ENCODE results near the gene MAML2. TPM values are rescaled to one million over a fixed set of nuclear protein-coding genes. Genes with fewer than 3 reads are reported as not detected.
A peak's percentile ranks its signal among the peaks of the same experiment; 100 is the strongest.

The MAML2 gene
- total RNA-seq, 5 donors from 2014 or later (not counting 1 experiment from before 2014, with no cell fraction given), result 30.4 to 66.7 (median 35.1) TPM

GRCh38 chr11:96310236-96310635 is 32.8 kb downstream of the MAML2 start:
- POLR2A ChIA-PET, result no interaction called here
- H3K27ac Mint-ChIP-seq, result peak overlapping the region in 1 of 2 donors; percentile 75

GRCh38 chr11:96309643-96310017 is 33.4 kb downstream of the MAML2 start:
- H3K27me3 ChIP-seq (replicated peaks in 1 of 2; ENCODE audit: control insufficient read depth in 2 of 2, extremely low read depth in 1 of 2, insufficient read depth in 2 of 2, low read length in 1 of 2), result no peaks in the 10 kb centered on the region
- Mint-ChIP-seq H3K4me1 (peaks cover 75 to 84% (median 80%) of the 10 kb centered on the region in 3 donors), H3K9me3 (no peaks in the 10 kb centered on the region), H3K27ac (peak overlapping the region; percentile 31 to 79), H3K36me3 (peaks cover 15% of the 10 kb centered on the region), H3K4me3 (no peak overlapping the region), H3K27me3 (no peaks in the 10 kb centered on the region)
- no peak overlapping the region for H3K27ac ChIP-seq (ENCODE audit: low read length)
- H3K9me3 ChIP-seq, result no peaks in the 10 kb centered on the region
- ChIA-PET CTCF (interaction anchor here in 1 of 2 donors (2.7 kb wide), 1 partner anchor 34 kb away, joined by 13 read pairs; the partner anchor contains the start of gene MAML2), POLR2A (no interaction called here)
- DNase-seq (no peak), ATAC-seq (replicated peaks in 1 of 4) (no peak)
- H3K4me1 ChIP-seq (ENCODE audit: control insufficient read depth in 1 of 2, extremely low read depth in 1 of 2, insufficient read depth in 2 of 2, low read length in 2 of 2), result peaks cover 12 to 24% of the 10 kb centered on the region in 2 experiments
- WGBS (ENCODE audit: insufficient coverage), result no CpG with 5 or more reads among the region's 5 CpGs
- H3K36me3 ChIP-seq (ENCODE audit: control insufficient read depth in 2 of 2, extremely low read depth in 1 of 2, insufficient read depth in 1 of 2, low read length in 1 of 2), result peaks cover 0 to 3% of the 10 kb centered on the region in 2 donors
- no peak overlapping the region for H3K4me3 ChIP-seq (ENCODE audit: control insufficient read depth in 1 of 2, extremely low read depth in 1 of 2, low read length in 1 of 2)

More at GRCh38 chr11:96310236-96310635, 32.8 kb downstream of the MAML2 start:
- Histone ChIP-seq H3K9me3 (no peaks in the 10 kb centered on the region), H3K36me3 (ENCODE audit: control insufficient read depth in 2 of 2, extremely low read depth in 1 of 2, insufficient read depth in 1 of 2, low read length in 1 of 2) (peaks cover 0 to 3% of the 10 kb centered on the region in 2 donors), H3K27me3 (replicated peaks in 1 of 2; ENCODE audit: control insufficient read depth in 2 of 2, extremely low read depth in 1 of 2, insufficient read depth in 2 of 2, low read length in 1 of 2) (no peaks in the 10 kb centered on the region), H3K4me3 (ENCODE audit: control insufficient read depth in 1 of 2, extremely low read depth in 1 of 2, low read length in 1 of 2) (no peak overlapping the region), H3K4me1 (ENCODE audit: control insufficient read depth in 1 of 2, extremely low read depth in 1 of 2, insufficient read depth in 2 of 2, low read length in 2 of 2) (peaks cover 14 to 30% of the 10 kb centered on the region in 2 experiments), H3K27ac (ENCODE audit: low read length) (no peak overlapping the region)
- H3K27me3 Mint-ChIP-seq, result no peaks in the 10 kb centered on the region
- H3K9me3 Mint-ChIP-seq, result no peaks in the 10 kb centered on the region
- ATAC-seq (replicated peaks in 1 of 4) (no peak), DNase-seq (no peak)
- H3K36me3 Mint-ChIP-seq, result peaks cover 18% of the 10 kb centered on the region
- H3K4me1 Mint-ChIP-seq, result peaks cover 79 to 89% (median 85%) of the 10 kb centered on the region in 3 donors
- H3K4me3 Mint-ChIP-seq, result no peak overlapping the region
- no CpG with 5 or more reads among the region's 1 CpG for WGBS (ENCODE audit: insufficient coverage)
- CTCF ChIA-PET, result interaction anchor here (0.6 to 2.7 kb wide), 2 partner anchors 33 to 56 kb away, joined by 3 to 13 read pairs; partner anchors contain the start of gene MAML2 (in 1 of the 2)

- Mint-ChIP-seq H3K27me3 (no peaks in the 10 kb centered on the region), H3K4me3 (no peak overlapping the region), H3K36me3 (peaks cover 13% of the 10 kb centered on the region), H3K4me1 (peaks cover 75 to 83% (median 79%) of the 10 kb centered on the region in 3 donors), H3K27ac (peak overlapping the region; percentile 31 to 79), H3K9me3 (no peaks in the 10 kb centered on the region)
- ChIA-PET POLR2A (interaction anchor here in 1 of 2 donors (0.5 kb wide), 1 partner anchor 77 kb away, joined by 3 read pairs; no protein-coding TSS in a partner anchor), CTCF (interaction anchor here (1.0 to 2.7 kb wide), 5 partner anchors 29 to 34 kb away, joined by 3 to 13 read pairs (median 5); partner anchors contain the start of gene MAML2 (in 2 of the 2))
- H3K9me3 ChIP-seq, result no peaks in the 10 kb centered on the region
- no peak overlapping the region for H3K4me3 ChIP-seq (ENCODE audit: control insufficient read depth in 1 of 2, extremely low read depth in 1 of 2, low read length in 1 of 2)
- no peak overlapping the region for H3K27ac ChIP-seq (ENCODE audit: low read length)
- DNase-seq (no peak), ATAC-seq (replicated peaks in 1 of 4) (no peak)
- H3K36me3 ChIP-seq (ENCODE audit: control insufficient read depth in 2 of 2, extremely low read depth in 1 of 2, insufficient read depth in 1 of 2, low read length in 1 of 2), result peaks cover 0 to 3% of the 10 kb centered on the region in 2 donors
- peaks cover 7 to 19% of the 10 kb centered on the region in 2 experiments for H3K4me1 ChIP-seq (ENCODE audit: control insufficient read depth in 1 of 2, extremely low read depth in 1 of 2, insufficient read depth in 2 of 2, low read length in 2 of 2)
- no CpG with 5 or more reads among the region's 2 CpGs for WGBS (ENCODE audit: insufficient coverage)
- no peaks in the 10 kb centered on the region for H3K27me3 ChIP-seq (replicated peaks in 1 of 2; ENCODE audit: control insufficient read depth in 2 of 2, extremely low read depth in 1 of 2, insufficient read depth in 2 of 2, low read length in 1 of 2)
Observed at GRCh38 chr11:96309016-96309642, 33.9 kb downstream of the MAML2 start.

GRCh38 chr11:96307776-96308140 is 35.2 kb downstream of the MAML2 start:
- ChIA-PET CTCF (interaction anchor here in 1 of 2 donors (1.0 to 1.1 kb wide), 3 partner anchors 30 to 35 kb away, joined by 4 to 9 read pairs (median 5); partner anchors contain the start of gene MAML2), POLR2A (no interaction called here)
- Histone ChIP-seq H3K4me1 (ENCODE audit: control insufficient read depth in 1 of 2, extremely low read depth in 1 of 2, insufficient read depth in 2 of 2, low read length in 2 of 2) (peaks cover 8 to 16% of the 10 kb centered on the region in 2 experiments), H3K27ac (ENCODE audit: low read length) (no peak overlapping the region), H3K36me3 (ENCODE audit: control insufficient read depth in 2 of 2, extremely low read depth in 1 of 2, insufficient read depth in 1 of 2, low read length in 1 of 2) (peaks cover 0 to 3% of the 10 kb centered on the region in 2 donors), H3K27me3 (replicated peaks in 1 of 2; ENCODE audit: control insufficient read depth in 2 of 2, extremely low read depth in 1 of 2, insufficient read depth in 2 of 2, low read length in 1 of 2) (no peaks in the 10 kb centered on the region), H3K9me3 (no peaks in the 10 kb centered on the region), H3K4me3 (ENCODE audit: control insufficient read depth in 1 of 2, extremely low read depth in 1 of 2, low read length in 1 of 2) (no peak overlapping the region)
- Mint-ChIP-seq H3K9me3 (no peaks in the 10 kb centered on the region), H3K4me1 (peaks cover 75 to 84% (median 79%) of the 10 kb centered on the region in 3 donors), H3K27ac (peak overlapping the region; percentile 68 to 78), H3K4me3 (peak overlapping the region; percentile 54 to 58 (median 55)), H3K36me3 (peaks cover 14% of the 10 kb centered on the region), H3K27me3 (no peaks in the 10 kb centered on the region)
- no CpG with 5 or more reads among the region's 3 CpGs for WGBS (ENCODE audit: insufficient coverage)
- no peak for DNase-seq
- ATAC-seq (replicated peaks in 1 of 4), result peak in 2 of 4 experiments; percentile 13 to 22

- Histone ChIP-seq H3K4me3 (ENCODE audit: control insufficient read depth in 1 of 2, extremely low read depth in 1 of 2, low read length in 1 of 2) (peak overlapping the region in 1 of 2 donors; percentile 32), H3K4me1 (ENCODE audit: control insufficient read depth in 1 of 2, extremely low read depth in 1 of 2, insufficient read depth in 2 of 2, low read length in 2 of 2) (peaks cover 8 to 16% of the 10 kb centered on the region in 2 experiments), H3K27me3 (replicated peaks in 1 of 2; ENCODE audit: control insufficient read depth in 2 of 2, extremely low read depth in 1 of 2, insufficient read depth in 2 of 2, low read length in 1 of 2) (no peaks in the 10 kb centered on the region), H3K9me3 (no peaks in the 10 kb centered on the region), H3K36me3 (ENCODE audit: control insufficient read depth in 2 of 2, extremely low read depth in 1 of 2, insufficient read depth in 1 of 2, low read length in 1 of 2) (peaks cover 0 to 3% of the 10 kb centered on the region in 2 donors), H3K27ac (ENCODE audit: low read length) (no peak overlapping the region)
- no peaks in the 10 kb centered on the region for H3K9me3 Mint-ChIP-seq
- ATAC-seq (replicated peaks in 1 of 4) (peak; percentile 73 to 87 (median 82)), DNase-seq (peak in 11 of 35 experiments; percentile 3 to 40 (median 11))
- CTCF ChIA-PET, result interaction anchor here (0.5 to 0.8 kb wide), 2 partner anchors 13 to 34 kb away, joined by 4 to 8 read pairs; no protein-coding TSS in a partner anchor
- whole genome bisulfite sequencing (ENCODE audit: insufficient coverage), result 71% methylated on average over 6 of the region's 10 CpGs
- peaks cover 11% of the 10 kb centered on the region for H3K36me3 Mint-ChIP-seq
- peak overlapping the region; percentile 54 to 58 (median 55) for H3K4me3 Mint-ChIP-seq
- H3K27ac Mint-ChIP-seq, result peak overlapping the region; percentile 68 to 78
- H3K4me1 Mint-ChIP-seq, result peaks cover 80 to 84% (median 80%) of the 10 kb centered on the region in 3 donors
- POLR2A ChIA-PET, result interaction anchor here in 1 of 2 donors (0.6 kb wide), 1 partner anchor 21 kb away, joined by 3 read pairs; no protein-coding TSS in a partner anchor
- H3K27me3 Mint-ChIP-seq, result no peaks in the 10 kb centered on the region
Observed at GRCh38 chr11:96306933-96307775, 35.8 kb downstream of the MAML2 start.

DNA sequence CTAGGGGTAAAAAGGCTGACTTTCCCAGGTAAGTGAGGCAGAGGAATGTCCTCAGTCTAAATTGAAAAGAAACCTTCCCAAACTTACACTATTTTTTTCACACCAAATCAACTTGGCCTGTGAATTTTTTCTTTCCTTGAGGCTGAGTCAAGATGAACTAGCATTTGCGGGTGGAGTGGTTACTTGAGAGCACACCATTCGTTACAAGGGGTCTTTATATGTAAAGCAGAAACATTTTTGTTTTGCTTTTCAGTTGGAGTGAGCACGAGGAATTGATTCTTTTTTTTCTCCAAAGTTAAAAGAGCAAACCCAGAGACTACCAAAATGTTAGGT is 36.4 kb downstream of the MAML2 start:
- CTCF ChIA-PET, result interaction anchor here (0.5 to 0.8 kb wide), 2 partner anchors 12 to 35 kb away, joined by 4 to 8 read pairs; no protein-coding TSS in a partner anchor
- no peaks in the 10 kb centered on the region for H3K27me3 Mint-ChIP-seq
- POLR2A ChIA-PET, result interaction anchor here (0.6 to 1.0 kb wide), 2 partner anchors 20 to 37 kb away, joined by 3 read pairs; partner anchors contain the start of gene MAML2 (in 1 of the 2)
- no peak for DNase-seq
- peaks cover 78 to 84% (median 82%) of the 10 kb centered on the region in 3 donors for H3K4me1 Mint-ChIP-seq
- H3K27ac ChIP-seq (ENCODE audit: low read length), result no peak overlapping the region
- 86% methylated on average over 2 of the region's 3 CpGs for WGBS (ENCODE audit: insufficient coverage)
- H3K4me3 Mint-ChIP-seq, result peak overlapping the region in 1 of 3 donors; percentile 58
- peak in 1 of 4 experiments; percentile 6 for ATAC-seq (replicated peaks in 1 of 4)
- H3K36me3 Mint-ChIP-seq, result peaks cover 11% of the 10 kb centered on the region
- no peak overlapping the region for H3K4me3 ChIP-seq (ENCODE audit: control insufficient read depth in 1 of 2, extremely low read depth in 1 of 2, low read length in 1 of 2)
- H3K27ac Mint-ChIP-seq, result peak overlapping the region in 1 of 2 donors; percentile 65
- no peaks in the 10 kb centered on the region for H3K9me3 Mint-ChIP-seq
- peaks cover 8 to 16% of the 10 kb centered on the region in 2 experiments for H3K4me1 ChIP-seq (ENCODE audit: control insufficient read depth in 1 of 2, extremely low read depth in 1 of 2, insufficient read depth in 2 of 2, low read length in 2 of 2)
- no peaks in the 10 kb centered on the region for H3K9me3 ChIP-seq
- H3K27me3 ChIP-seq (replicated peaks in 1 of 2; ENCODE audit: control insufficient read depth in 2 of 2, extremely low read depth in 1 of 2, insufficient read depth in 2 of 2, low read length in 1 of 2), result no peaks in the 10 kb centered on the region
- H3K36me3 ChIP-seq (ENCODE audit: control insufficient read depth in 2 of 2, extremely low read depth in 1 of 2, insufficient read depth in 1 of 2, low read length in 1 of 2), result peaks cover 0 to 3% of the 10 kb centered on the region in 2 donors
